ENCODE measurements around the gene RNU4-1.

Gene RNU4-1

GRCh38 chr12:120332041-120332440, 39.0 kb upstream of the RNU4-1 start:
- DNase-seq (ENCODE audit: low read depth) = no peak
- TF ChIP-seq, protein P1, sequence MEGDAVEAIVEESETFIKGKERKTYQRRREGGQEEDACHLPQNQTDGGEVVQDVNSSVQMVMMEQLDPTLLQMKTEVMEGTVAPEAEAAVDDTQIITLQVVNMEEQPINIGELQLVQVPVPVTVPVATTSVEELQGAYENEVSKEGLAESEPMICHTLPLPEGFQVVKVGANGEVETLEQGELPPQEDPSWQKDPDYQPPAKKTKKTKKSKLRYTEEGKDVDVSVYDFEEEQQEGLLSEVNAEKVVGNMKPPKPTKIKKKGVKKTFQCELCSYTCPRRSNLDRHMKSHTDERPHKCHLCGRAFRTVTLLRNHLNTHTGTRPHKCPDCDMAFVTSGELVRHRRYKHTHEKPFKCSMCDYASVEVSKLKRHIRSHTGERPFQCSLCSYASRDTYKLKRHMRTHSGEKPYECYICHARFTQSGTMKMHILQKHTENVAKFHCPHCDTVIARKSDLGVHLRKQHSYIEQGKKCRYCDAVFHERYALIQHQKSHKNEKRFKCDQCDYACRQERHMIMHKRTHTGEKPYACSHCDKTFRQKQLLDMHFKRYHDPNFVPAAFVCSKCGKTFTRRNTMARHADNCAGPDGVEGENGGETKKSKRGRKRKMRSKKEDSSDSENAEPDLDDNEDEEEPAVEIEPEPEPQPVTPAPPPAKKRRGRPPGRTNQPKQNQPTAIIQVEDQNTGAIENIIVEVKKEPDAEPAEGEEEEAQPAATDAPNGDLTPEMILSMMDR (conservative IDR thresholded peaks at IDR 0.05; ENCODE audit: low read depth, low read length) = no peak
- H3K4me3 ChIP-seq (ENCODE audit: low read depth, low read length) = no peak overlapping the region

DNA sequence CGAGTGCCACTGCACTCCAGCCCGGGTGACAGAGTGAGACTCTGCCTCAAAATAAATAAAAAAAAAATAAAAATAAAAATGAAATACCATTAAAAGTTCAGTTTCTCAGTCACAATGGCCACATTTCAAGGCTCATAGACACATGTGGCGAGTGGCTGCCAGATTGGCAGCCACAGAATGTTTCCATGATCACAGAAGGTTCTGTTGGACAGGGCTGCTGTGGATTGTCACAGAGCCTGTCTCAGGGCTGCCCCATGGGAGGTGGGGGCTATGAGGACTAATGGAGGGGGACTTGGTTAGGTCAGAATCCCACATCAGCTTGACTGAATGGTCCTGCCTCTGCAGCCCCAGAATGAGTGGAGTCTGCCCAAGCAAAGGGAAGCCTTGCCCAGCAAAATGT, 38.4 kb upstream of the RNU4-1 start:
- H3K4me3 ChIP-seq (ENCODE audit: low read depth, low read length) = no peak overlapping the region
- DNase-seq (ENCODE audit: low read depth) = no peak
- TF ChIP-seq, protein P1 (conservative IDR thresholded peaks at IDR 0.05; ENCODE audit: low read depth, low read length) = no peak

DNA sequence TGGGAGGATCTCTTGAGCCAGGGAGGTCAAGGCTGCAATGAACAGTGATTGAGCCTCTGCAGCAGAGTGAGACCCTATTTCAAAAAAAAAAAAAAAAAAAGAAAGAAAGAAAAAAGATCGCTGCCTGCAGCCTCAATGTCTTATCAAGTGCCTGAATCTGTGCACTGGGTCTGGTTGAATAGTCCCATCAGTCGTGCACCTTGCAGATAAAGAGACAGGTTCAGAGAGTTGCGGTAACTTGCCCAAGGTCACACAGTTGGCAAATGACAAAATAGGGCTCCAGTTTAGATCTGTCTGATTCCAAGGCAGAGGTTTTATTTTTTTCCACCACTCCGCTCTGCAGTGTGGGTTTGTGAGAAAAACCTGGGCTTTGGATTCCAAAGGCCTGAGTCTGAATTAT, 35.2 kb upstream of the RNU4-1 start:
- no peak overlapping the region for H3K4me3 ChIP-seq (ENCODE audit: low read depth, low read length)
- TF ChIP-seq, protein P1 (conservative IDR thresholded peaks at IDR 0.05; ENCODE audit: low read depth, low read length) = no peak
- no peak for DNase-seq (ENCODE audit: low read depth)

GRCh38 chr12:120327593-120327992, 34.6 kb upstream of the RNU4-1 start, which contains the start of gene PLA2G1B:
Gene PLA2G1B (minus strand): TSS chr12:120327779. CDS start chr12:120327753, 26 bp downstream.
- no peak for DNase-seq (ENCODE audit: low read depth)
- no peak within 1 kb of the TSS for H3K4me3 ChIP-seq (ENCODE audit: low read depth, low read length)
- TF ChIP-seq, protein P1 (conservative IDR thresholded peaks at IDR 0.05; ENCODE audit: low read depth, low read length) = no peak

- DNase-seq (ENCODE audit: low read depth) = no peak
- H3K4me3 ChIP-seq (ENCODE audit: low read depth, low read length) = no peak overlapping the region
- TF ChIP-seq, protein P1 (conservative IDR thresholded peaks at IDR 0.05; ENCODE audit: low read depth, low read length) = no peak
These were observed 31.9 kb upstream of the RNU4-1 start for GRCh38 chr12:120324841-120325417.

DNA sequence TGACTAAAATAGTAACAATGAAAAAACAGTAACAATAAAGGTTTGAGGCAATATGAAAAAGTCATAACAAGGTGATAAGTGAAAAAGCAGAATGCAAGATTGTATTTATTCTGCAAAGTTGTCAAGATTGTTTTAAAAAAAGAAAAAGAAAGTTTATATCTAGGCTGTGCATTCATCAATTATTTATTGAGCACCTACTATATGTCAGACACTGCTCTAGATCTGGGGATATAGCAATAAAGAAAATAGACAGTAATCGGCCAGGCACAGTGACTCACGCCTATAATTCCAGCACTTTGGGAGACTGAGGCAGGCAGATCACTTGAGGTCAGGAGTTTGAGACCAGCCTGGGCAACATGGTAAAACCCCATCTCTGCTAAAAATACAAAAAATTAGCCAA, 30.7 kb upstream of the RNU4-1 start:
- no peak overlapping the region for H3K4me3 ChIP-seq (ENCODE audit: low read depth, low read length)
- DNase-seq (ENCODE audit: low read depth) = no peak
- TF ChIP-seq, protein P1 (conservative IDR thresholded peaks at IDR 0.05; ENCODE audit: low read depth, low read length) = no peak

Measured in choroid plexus epithelial cell (primary cell).